Measurements from ENCODE around the gene BAX.

- no peak for TF ChIP-seq YY1 (IDR thresholded peaks at IDR 0.05; ENCODE audit: insufficient read depth, insufficient read length)
- TF ChIP-seq ZNF274 (IDR thresholded peaks at IDR 0.05; ENCODE audit: low read depth, low read length): no peak
- TF ChIP-seq SUZ12 (IDR thresholded peaks at IDR 0.05; ENCODE audit: extremely low read depth, insufficient read depth, insufficient read length): no peak
Measured at GRCh38 chr19:48997972-48998371, 43.3 kb downstream of the BAX start.
